ENCODE data around the gene PIK3R3. TPM values are rescaled to one million over a fixed set of nuclear protein-coding genes. Genes with fewer than 3 reads are reported as not detected.
"Not testable (repeated sequence)": the region's sequence is repeated elsewhere in the genome, so short reads cannot be mapped to it uniquely, and the experiment has no call there.

The PIK3R3 gene
- total RNA-seq, 1 donor from 2014 or later, result 38.1 TPM

- peaks cover 1% of the 10 kb centered on the region for H3K27me3 Mint-ChIP-seq (ENCODE audit: unreplicated experiment)
- H3K4me1 Mint-ChIP-seq (ENCODE audit: unreplicated experiment), result peaks cover 6% of the 10 kb centered on the region
- no peak for TF ChIP-seq CTCF (IDR thresholded peaks at IDR 0.05; ENCODE audit: unreplicated experiment)
- no peak overlapping the region for H3K4me3 Mint-ChIP-seq (ENCODE audit: unreplicated experiment)
- H3K36me3 Mint-ChIP-seq (ENCODE audit: low read depth, unreplicated experiment), result peaks cover 18% of the 10 kb centered on the region
- H3K27ac Mint-ChIP-seq (ENCODE audit: unreplicated experiment), result no peak overlapping the region
- H3K9me3 Mint-ChIP-seq (ENCODE audit: unreplicated experiment), result no peaks in the 10 kb centered on the region
- no peak for DNase-seq (ENCODE audit: low spot score)
Measured at GRCh38 chr1:46097149-46097472, 35.3 kb downstream of the PIK3R3 start.

DNA sequence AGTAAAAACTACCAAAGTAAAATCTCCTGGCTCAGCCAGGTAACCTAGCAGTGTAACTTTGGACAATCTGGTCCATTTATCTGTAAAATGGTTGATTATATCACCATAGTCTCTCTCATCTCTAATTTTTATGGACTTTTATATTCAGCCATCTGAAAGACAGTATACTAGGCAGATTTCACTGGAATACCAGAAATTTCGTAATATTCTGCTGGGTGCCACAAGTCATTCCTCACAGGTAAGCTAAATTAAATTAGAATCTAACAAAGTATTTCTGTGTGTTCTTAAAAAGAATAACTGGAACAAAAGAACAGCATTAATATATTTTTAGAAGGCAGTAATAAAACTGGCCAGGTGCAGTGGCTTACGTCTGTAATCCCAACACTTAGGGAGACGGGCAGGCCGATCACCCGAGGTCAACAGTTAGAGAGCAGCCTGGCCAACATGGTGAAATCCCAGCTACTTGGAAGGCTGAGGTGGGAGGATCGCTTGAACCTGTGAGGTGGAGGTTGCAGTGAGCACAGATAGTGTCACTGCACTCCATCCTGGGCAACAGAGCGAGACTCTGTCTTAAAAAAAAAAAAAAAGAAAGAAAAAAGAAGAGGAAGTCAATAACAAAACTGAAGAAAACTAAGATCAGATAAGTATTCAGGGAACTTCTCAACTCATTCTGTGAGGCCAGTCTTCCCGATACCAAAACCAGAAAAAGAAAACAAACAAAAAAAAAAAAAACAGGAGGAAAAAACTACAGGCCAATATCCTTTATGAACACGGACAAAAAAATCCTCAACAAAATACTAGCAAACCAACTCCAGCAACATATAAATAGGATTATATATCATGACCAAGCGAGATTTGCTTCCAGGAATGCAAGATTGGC is 35.9 kb downstream of the PIK3R3 start:
- DNase-seq (ENCODE audit: low spot score), result no peak
- no peaks in the 10 kb centered on the region for H3K9me3 Mint-ChIP-seq (ENCODE audit: unreplicated experiment)
- H3K36me3 Mint-ChIP-seq (ENCODE audit: low read depth, unreplicated experiment), result peaks cover 16% of the 10 kb centered on the region
- no peak overlapping the region for H3K27ac Mint-ChIP-seq (ENCODE audit: unreplicated experiment)
- no peak for TF ChIP-seq CTCF (IDR thresholded peaks at IDR 0.05; ENCODE audit: unreplicated experiment)
- H3K4me1 Mint-ChIP-seq (ENCODE audit: unreplicated experiment), result peaks cover 6% of the 10 kb centered on the region
- peaks cover 1% of the 10 kb centered on the region for H3K27me3 Mint-ChIP-seq (ENCODE audit: unreplicated experiment)
- H3K4me3 Mint-ChIP-seq (ENCODE audit: unreplicated experiment), result no peak overlapping the region

DNA sequence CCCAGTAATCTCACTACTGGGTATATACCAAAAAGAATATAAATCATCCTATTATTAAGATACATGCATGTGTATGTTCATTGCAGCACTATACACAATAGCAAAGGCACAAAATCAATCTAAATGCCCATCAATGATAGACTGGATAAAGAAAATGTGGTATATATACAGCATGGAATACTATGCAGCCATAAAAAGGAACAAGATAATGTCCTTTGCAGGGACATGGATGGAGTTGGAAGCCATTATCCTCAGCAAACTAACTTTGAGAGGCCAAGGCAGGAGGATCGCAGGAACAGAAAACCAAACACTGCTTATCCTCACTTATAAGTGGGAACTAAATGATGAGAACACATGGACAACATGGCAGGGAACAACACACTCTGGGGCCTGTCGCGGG is 37.3 kb downstream of the PIK3R3 start:
- not testable (repeated sequence) for H3K4me3 Mint-ChIP-seq (ENCODE audit: unreplicated experiment); DNase-seq (ENCODE audit: low spot score); H3K4me1 Mint-ChIP-seq (ENCODE audit: unreplicated experiment); H3K27ac Mint-ChIP-seq (ENCODE audit: unreplicated experiment); H3K27me3 Mint-ChIP-seq (ENCODE audit: unreplicated experiment); H3K9me3 Mint-ChIP-seq (ENCODE audit: unreplicated experiment)
- H3K36me3 Mint-ChIP-seq (ENCODE audit: low read depth, unreplicated experiment), result peaks cover 12% of the 10 kb centered on the region

- Mint-ChIP-seq H3K27me3 (ENCODE audit: unreplicated experiment) (peaks cover 3% of the 10 kb centered on the region), H3K4me1 (ENCODE audit: unreplicated experiment) (peaks cover 6% of the 10 kb centered on the region), H3K27ac (ENCODE audit: unreplicated experiment) (no peak overlapping the region), H3K36me3 (ENCODE audit: low read depth, unreplicated experiment) (peaks cover 8% of the 10 kb centered on the region), H3K9me3 (ENCODE audit: unreplicated experiment) (no peaks in the 10 kb centered on the region), H3K4me3 (ENCODE audit: unreplicated experiment) (no peak overlapping the region)
- TF ChIP-seq CTCF (IDR thresholded peaks at IDR 0.05; ENCODE audit: unreplicated experiment), result no peak
- DNase-seq (ENCODE audit: low spot score), result no peak
Measured at GRCh38 chr1:46094471-46095005, 37.9 kb downstream of the PIK3R3 start.

DNA sequence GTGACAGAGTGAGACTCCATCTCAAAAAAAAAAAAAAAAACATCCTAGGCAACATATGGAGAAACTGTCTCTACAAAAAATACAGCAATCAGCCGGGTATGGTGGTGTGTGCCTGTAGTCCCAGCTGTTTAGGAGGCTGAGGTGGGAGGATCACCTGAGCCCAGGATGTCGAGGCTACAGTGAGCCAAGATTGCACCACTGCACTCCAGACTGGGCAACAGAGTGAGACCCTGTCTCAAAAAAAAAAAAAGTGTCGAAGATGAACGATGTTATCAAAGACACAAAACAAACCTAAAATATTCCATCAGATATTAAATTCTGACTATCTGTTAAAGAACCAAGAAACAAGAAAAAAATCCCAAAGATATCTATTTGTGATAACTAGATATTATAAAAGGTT is 38.6 kb downstream of the PIK3R3 start:
- H3K9me3 Mint-ChIP-seq (ENCODE audit: unreplicated experiment); H3K4me1 Mint-ChIP-seq (ENCODE audit: unreplicated experiment); H3K36me3 Mint-ChIP-seq (ENCODE audit: low read depth, unreplicated experiment); H3K27me3 Mint-ChIP-seq (ENCODE audit: unreplicated experiment); H3K27ac Mint-ChIP-seq (ENCODE audit: unreplicated experiment); DNase-seq (ENCODE audit: low spot score); H3K4me3 Mint-ChIP-seq (ENCODE audit: unreplicated experiment): not testable (repeated sequence)

GRCh38 chr1:46087891-46088290 is 44.5 kb downstream of the PIK3R3 start:
- no peaks in the 10 kb centered on the region for H3K9me3 Mint-ChIP-seq (ENCODE audit: unreplicated experiment)
- peaks cover 2% of the 10 kb centered on the region for H3K4me1 Mint-ChIP-seq (ENCODE audit: unreplicated experiment)

More at GRCh38 chr1:46087891-46088290, 44.5 kb downstream of the PIK3R3 start:
- H3K4me3 Mint-ChIP-seq (ENCODE audit: unreplicated experiment), result no peak overlapping the region
- H3K27ac Mint-ChIP-seq (ENCODE audit: unreplicated experiment), result no peak overlapping the region
- TF ChIP-seq CTCF (IDR thresholded peaks at IDR 0.05; ENCODE audit: unreplicated experiment), result no peak
- DNase-seq (ENCODE audit: low spot score), result no peak
- H3K36me3 Mint-ChIP-seq (ENCODE audit: low read depth, unreplicated experiment), result peaks cover 3% of the 10 kb centered on the region
- H3K27me3 Mint-ChIP-seq (ENCODE audit: unreplicated experiment), result peaks cover 2% of the 10 kb centered on the region

Data from endothelial cell (in vitro differentiated cells).